OCI-LY3 (cell line): ENCODE data around the gene RPL7A.

ENCODE experiments used
- CTCF ChIP-seq: fragments of 200-600, 300-600 bp; sonication (generic); IDR thresholded peaks from 2 replicates; pipeline ENCODE4 v1.5.1; 2014; ENCODE audit warnings: antibody characterized with exemption, low read length, low read depth
- EZH2phosphoT487 ChIP-seq: fragments of 200-600 bp; shearing (Covaris generic); IDR thresholded peaks from 2 replicates; pipeline ENCODE4 v1.6.1; 2018; ENCODE audit warnings: antibody characterized with exemption, mixed run types, low read depth

GRCh38 chr9:133368249-133368881 lies 20.3 kb downstream of the RPL7A start:
- TF ChIP-seq CTCF (no peak), EZH2phosphoT487 (no peak)
